Endothelial cell (in vitro differentiated cells): ENCODE measurements around the gene TMPRSS6. TPM values are rescaled to one million over a fixed set of nuclear protein-coding genes. Genes with fewer than 3 reads are reported as not detected.
A peak's percentile ranks its signal among the peaks of the same experiment; 100 is the strongest.

Source experiments
- DNase-seq: peaks from one replicate; pipeline ENCODE4 v3.0.0; 2021; ENCODE audit warnings: low spot score
- H3K27ac Mint-ChIP-seq: one replicate; pipeline ENCODE4 v1.8.0; 2021; ENCODE audit warnings: mixed read lengths, inconsistent platforms; ENCODE audit not compliant: unreplicated experiment
- H3K27me3 Mint-ChIP-seq: one replicate; pipeline ENCODE4 v1.8.0; 2021; ENCODE audit warnings: mild to moderate bottlenecking, moderate library complexity, mixed read lengths, inconsistent platforms; ENCODE audit not compliant: unreplicated experiment
- H3K36me3 Mint-ChIP-seq: one replicate; pipeline ENCODE4 v1.8.0; 2021; ENCODE audit warnings: mild to moderate bottlenecking, low read depth, mixed read lengths, inconsistent platforms; ENCODE audit not compliant: unreplicated experiment
- H3K4me1 Mint-ChIP-seq: one replicate; pipeline ENCODE4 v1.8.0; 2021; ENCODE audit warnings: mild to moderate bottlenecking, mixed read lengths, inconsistent platforms; ENCODE audit not compliant: unreplicated experiment
- H3K4me3 Mint-ChIP-seq: one replicate; pipeline ENCODE4 v1.8.0; 2021; ENCODE audit warnings: mild to moderate bottlenecking, mixed read lengths, inconsistent platforms; ENCODE audit not compliant: unreplicated experiment
- H3K9me3 Mint-ChIP-seq: one replicate; pipeline ENCODE4 v1.8.0; 2021; ENCODE audit warnings: mixed read lengths, inconsistent platforms; ENCODE audit not compliant: unreplicated experiment
- CTCF ChIP-seq: fragments of 200-600 bp; sonication (generic); IDR thresholded peaks from one replicate; pipeline ENCODE4 v1.5.0; 2021; ENCODE audit warnings: antibody characterized with exemption; ENCODE audit not compliant: unreplicated experiment
- total RNA-seq: library from RNA; stranded (reverse); fragmentation: NEBNext Ultra II Directional; extraction: Animal tissue kit (Norgen Biotek cat#: 25700); gene quantifications from one replicate; pipeline ENCODE4 v1.2.1, GENCODE V29; 2021; ENCODE audit not compliant: unreplicated experiment

TMPRSS6 gene
- total RNA-seq, 1 donor from 2014 or later: not detected

- Mint-ChIP-seq H3K9me3 (no peaks in the 10 kb centered on the region), H3K4me3 (no peak overlapping the region), H3K27me3 (peaks cover 22% of the 10 kb centered on the region), H3K27ac (no peak overlapping the region), H3K36me3 (no peaks in the 10 kb centered on the region), H3K4me1 (no peaks in the 10 kb centered on the region)
- no peak for DNase-seq
- TF ChIP-seq CTCF: no peak
Measured at GRCh38 chr22:37069319-37069718, 40.2 kb downstream of the TMPRSS6 start.

- Mint-ChIP-seq H3K4me3 (no peak overlapping the region), H3K27me3 (peaks cover 25% of the 10 kb centered on the region), H3K36me3 (no peaks in the 10 kb centered on the region), H3K4me1 (no peaks in the 10 kb centered on the region), H3K9me3 (no peaks in the 10 kb centered on the region), H3K27ac (no peak overlapping the region)
- no peak for TF ChIP-seq CTCF
- DNase-seq: peak; percentile 33
Measured at GRCh38 chr22:37068859-37069258, 40.7 kb downstream of the TMPRSS6 start.

GRCh38 chr22:37067428-37067827 is 42.1 kb downstream of the TMPRSS6 start:
- Mint-ChIP-seq H3K9me3 (no peaks in the 10 kb centered on the region), H3K36me3 (no peaks in the 10 kb centered on the region), H3K27ac (no peak overlapping the region), H3K27me3 (peaks cover 28% of the 10 kb centered on the region), H3K4me1 (no peaks in the 10 kb centered on the region), H3K4me3 (no peak overlapping the region)
- DNase-seq: no peak
- TF ChIP-seq CTCF: no peak

- Mint-ChIP-seq H3K27ac (no peak overlapping the region), H3K27me3 (peaks cover 28% of the 10 kb centered on the region), H3K9me3 (no peaks in the 10 kb centered on the region), H3K36me3 (no peaks in the 10 kb centered on the region), H3K4me3 (no peak overlapping the region), H3K4me1 (no peaks in the 10 kb centered on the region)
- no peak for TF ChIP-seq CTCF
- no peak for DNase-seq
Measured at GRCh38 chr22:37065961-37066360, 43.6 kb downstream of the TMPRSS6 start.

- Mint-ChIP-seq H3K27me3 (peaks cover 27% of the 10 kb centered on the region), H3K27ac (no peak overlapping the region), H3K4me1 (no peaks in the 10 kb centered on the region), H3K9me3 (no peaks in the 10 kb centered on the region), H3K4me3 (no peak overlapping the region), H3K36me3 (no peaks in the 10 kb centered on the region)
- no peak for DNase-seq
- no peak for TF ChIP-seq CTCF
Measured at GRCh38 chr22:37065180-37065579, 44.3 kb downstream of the TMPRSS6 start.
